Measurements from ENCODE around the gene CTNNBL1. TPM values are rescaled to one million over a fixed set of nuclear protein-coding genes. Genes with fewer than 3 reads are reported as not detected.
"Not testable (repeated sequence)": the region's sequence is repeated elsewhere in the genome, so short reads cannot be mapped to it uniquely, and the experiment has no call there.

CTNNBL1 gene
- total RNA-seq, 6 experiments from 2014 or later = 16.3 to 41.8 (median 28.8) TPM

GRCh38 chr20:37697314-37697713, 3.5 kb downstream of the CTNNBL1 start:
- WGBS (ENCODE audit: insufficient coverage, low coverage, low lambda C conversion rate, missing lambda C conversion rate) = 76% methylated on average over 4 of the region's 4 CpGs
- DNase-seq (no peak), ATAC-seq (no peak)
- no peaks in the 10 kb centered on the region for H3K9me3 ChIP-seq
- TF ChIP-seq POLR2A (IDR thresholded peaks at IDR 0.05) (no peak), CTCF (IDR thresholded peaks at IDR 0.05) (no peak)
- no peaks in the 10 kb centered on the region for H3K36me3 ChIP-seq
- H3K4me3 ChIP-seq = no peak overlapping the region
- no peaks in the 10 kb centered on the region for H3K27me3 ChIP-seq
- intact Hi-C loops (cut with DNase I) = no loop called here
- peaks cover 0 to 30% (median 7%) of the 10 kb centered on the region in 4 donors for H3K4me1 ChIP-seq
- no peak overlapping the region for H3K27ac ChIP-seq

GRCh38 chr20:37699202-37699601, 5.4 kb downstream of the CTNNBL1 start:
- no peak for DNase-seq
- WGBS (ENCODE audit: insufficient coverage, low coverage, low lambda C conversion rate, missing lambda C conversion rate) = 53% methylated on average over 2 of the region's 2 CpGs
- Histone ChIP-seq H3K36me3 (no peaks in the 10 kb centered on the region), H3K27ac (no peak overlapping the region), H3K4me1 (peaks cover 0 to 27% (median 7%) of the 10 kb centered on the region in 4 donors), H3K27me3 (no peaks in the 10 kb centered on the region), H3K9me3 (no peaks in the 10 kb centered on the region), H3K4me3 (no peak overlapping the region)
- intact Hi-C loops (cut with DNase I) = no loop called here
- TF ChIP-seq CTCF (IDR thresholded peaks at IDR 0.05) (no peak), POLR2A (IDR thresholded peaks at IDR 0.05) (no peak)
- peak; percentile 20 to 52 (median 34) for ATAC-seq

GRCh38 chr20:37700301-37700700, 6.5 kb downstream of the CTNNBL1 start:
- no peaks in the 10 kb centered on the region for H3K36me3 ChIP-seq
- no peaks in the 10 kb centered on the region for H3K27me3 ChIP-seq
- no peak overlapping the region for H3K4me3 ChIP-seq
- 87% methylated on average over 4 of the region's 4 CpGs for WGBS (ENCODE audit: insufficient coverage, low coverage, low lambda C conversion rate, missing lambda C conversion rate)
- H3K27ac ChIP-seq = no peak overlapping the region
- no peak for DNase-seq
- H3K9me3 ChIP-seq = no peaks in the 10 kb centered on the region
- no peak for ATAC-seq
- H3K4me1 ChIP-seq = peaks cover 0 to 18% (median 5%) of the 10 kb centered on the region in 4 donors
- intact Hi-C loops (cut with DNase I) = no loop called here
- TF ChIP-seq POLR2A (IDR thresholded peaks at IDR 0.05) = no peak

- H3K4me1 ChIP-seq; H3K9me3 ChIP-seq; DNase-seq; ATAC-seq; H3K27ac ChIP-seq; H3K27me3 ChIP-seq; H3K4me3 ChIP-seq; intact Hi-C loops (cut with DNase I); H3K36me3 ChIP-seq: not testable (repeated sequence)
- WGBS (ENCODE audit: insufficient coverage, low coverage, low lambda C conversion rate, missing lambda C conversion rate) = 65% methylated on average over 7 of the region's 17 CpGs
These were observed 7.8 kb downstream of the CTNNBL1 start for GRCh38 chr20:37701676-37702075.

- no peak for DNase-seq
- ATAC-seq = no peak
- Histone ChIP-seq H3K27ac (no peak overlapping the region), H3K4me3 (no peak overlapping the region), H3K27me3 (no peaks in the 10 kb centered on the region), H3K36me3 (no peaks in the 10 kb centered on the region), H3K9me3 (no peaks in the 10 kb centered on the region), H3K4me1 (no peaks in the 10 kb centered on the region)
- WGBS (ENCODE audit: insufficient coverage, low coverage, low lambda C conversion rate, missing lambda C conversion rate) = 83% methylated on average over 1 of the region's 1 CpG
- TF ChIP-seq POLR2A (IDR thresholded peaks at IDR 0.05) (no peak), CTCF (IDR thresholded peaks at IDR 0.05) (no peak)
- intact Hi-C loops (cut with DNase I) = no loop called here
These were observed 8.7 kb downstream of the CTNNBL1 start for GRCh38 chr20:37702403-37703034.
